PC-9 (cell line): ENCODE results near the gene CSN3. TPM values are rescaled to one million over a fixed set of nuclear protein-coding genes. Genes with fewer than 3 reads are reported as not detected.
"Not testable (repeated sequence)": the region's sequence is repeated elsewhere in the genome, so short reads cannot be mapped to it uniquely, and the experiment has no call there.

ENCODE experiments used
- Bru-seq: library from RNA; stranded (reverse); fragments of 400-500 nt; gene quantifications from one replicate; lab custom pipeline; 2021; lab: Mats Ljungman, UMichigan
- BruChase-seq, 2 experiments: library from RNA; stranded (reverse); fragments of 400-500 nt; gene quantifications; one replicate each; lab custom pipeline; 2021; lab: Mats Ljungman, UMichigan
- BruUV-seq: library from RNA; stranded (reverse); fragments of 400-500 nt; replicated peaks from 2 replicates; lab custom pipeline; 2021; lab: Mats Ljungman, UMichigan
- CTCF ChIA-PET: fragments of 300-600 bp; sonication (Branson Sonifier 250); formaldehyde crosslinking; loops from one replicate; lab custom pipeline; 2022; ENCODE audit warnings: antibody characterized with exemption; lab: Charles Lee
- POLR2A ChIA-PET: fragments of 300-600 bp; sonication (Branson Sonifier 250); formaldehyde crosslinking; loops from one replicate; lab custom pipeline; 2022; ENCODE audit warnings: antibody characterized with exemption; ENCODE audit not compliant: unreplicated experiment; lab: Charles Lee
- DNase-seq, 2 experiments: peaks; one replicate each; pipeline versions ENCODE4 v3.0.0 to v3.0.0-alpha.2; 2015 to 2022; ENCODE audit warnings: mixed read lengths in 1 of 2
- H2AFZ ChIP-seq: fragments of 200-600 bp; sonication (generic); 2 replicates; pipeline ENCODE4 v1.8.1; 2017; ENCODE audit warnings: antibody characterized with exemption
- H3F3A ChIP-seq: fragments of 200-600 bp; sonication (generic); 2 replicates; pipeline ENCODE4 v1.8.1; 2017; ENCODE audit warnings: antibody characterized with exemption, mild to moderate bottlenecking, low read depth; ENCODE audit not compliant: insufficient read depth
- H3K27ac ChIP-seq: fragments of 200-600 bp; sonication (generic); 2 replicates; pipeline ENCODE4 v1.6.1; 2016; ENCODE audit warnings: mixed run types
- H3K27me3 ChIP-seq: fragments of 200-600 bp; sonication (generic); 2 replicates; pipeline ENCODE4 v1.6.1; 2016; ENCODE audit warnings: low read depth, mixed run types; ENCODE audit not compliant: insufficient read depth
- H3K36me3 ChIP-seq: fragments of 200-600 bp; sonication (generic); 2 replicates; pipeline ENCODE4 v1.6.1; 2016; ENCODE audit warnings: low read depth, mixed run types
- H3K4me1 ChIP-seq: fragments of 200-600 bp; sonication (generic); replicated peaks from 2 replicates; pipeline ENCODE4 v1.6.1; 2016; ENCODE audit warnings: mixed run types; ENCODE audit not compliant: insufficient read depth
- H3K4me2 ChIP-seq: fragments of 200-600 bp; sonication (generic); 2 replicates; pipeline ENCODE4 v1.6.1; 2017; ENCODE audit warnings: mixed run types
- H3K4me3 ChIP-seq: fragments of 200-600 bp; sonication (generic); 2 replicates; pipeline ENCODE4 v1.6.1; 2016; ENCODE audit warnings: mixed run types
- H3K79me2 ChIP-seq: fragments of 200-600 bp; sonication (generic); 2 replicates; pipeline ENCODE4 v1.6.1; 2017; ENCODE audit warnings: low read depth, mixed run types
- H3K9me2 ChIP-seq: fragments of 200-600 bp; sonication (generic); 2 replicates; pipeline ENCODE4 v1.8.1; 2017; ENCODE audit warnings: mild to moderate bottlenecking; ENCODE audit not compliant: insufficient read depth
- H3K9me3 ChIP-seq: fragments of 200-600 bp; sonication (generic); 2 replicates; pipeline ENCODE4 v1.8.1; 2016; ENCODE audit warnings: low read depth; ENCODE audit not compliant: insufficient read depth
- H4K20me1 ChIP-seq: fragments of 200-600 bp; sonication (generic); 2 replicates; pipeline ENCODE4 v1.8.1; 2017; ENCODE audit not compliant: insufficient read depth
- CTCF ChIP-seq: fragments of 200-600 bp; sonication (generic); conservative IDR thresholded peaks from 2 replicates; pipeline ENCODE4 v1.6.1; 2017; ENCODE audit warnings: mixed run types, antibody characterized with exemption, mild to moderate bottlenecking, moderate library complexity
- EZH2 ChIP-seq: fragments of 200-600 bp; sonication (generic); IDR thresholded peaks from 2 replicates; pipeline ENCODE4 v1.8.0; 2017; ENCODE audit warnings: antibody characterized with exemption, low read depth
- intact Hi-C: fragments of 100-400 bp; cut with micrococcal nuclease; formaldehyde crosslinking; loops from one replicate; pipeline ENCODE4 v1.10.0; 2022; ENCODE audit not compliant: unreplicated experiment
- long read RNA-seq: library from polyadenylated mRNA; stranded (forward); transcript quantifications from one replicate; pipeline ENCODE4 v2.0.0, GENCODE V29; 2022
- total RNA-seq: library from RNA; stranded (reverse); gene quantifications from 2 replicates; pipeline ENCODE4 v1.2.3, GENCODE V29; 2021

CSN3 gene
- total RNA-seq (not detected in 2 replicates), Bru-seq, nascent RNA (not detected), BruChase-seq, experiment 1, labeled RNA remaining after a 2-hour chase (not detected), BruChase-seq, experiment 2, labeled RNA remaining after a 6-hour chase (not detected)
- long read RNA-seq, result 0 reads

- H3K9me3 ChIP-seq, POLR2A ChIA-PET, H2AFZ ChIP-seq, intact Hi-C loops, H3F3A ChIP-seq, H3K4me3 ChIP-seq, CTCF ChIA-PET, H3K4me2 ChIP-seq, H3K27ac ChIP-seq, H3K36me3 ChIP-seq, H4K20me1 ChIP-seq, H3K27me3 ChIP-seq, H3K9me2 ChIP-seq, H3K4me1 ChIP-seq, DNase-seq, BruUV-seq, H3K79me2 ChIP-seq: not testable (repeated sequence)
These were observed at the start of gene CSN3 for GRCh38 chr4:70242297-70242696. TSS of gene CSN3 (plus strand) at chr4:70242597. CDS start at chr4:70244820, 2,223 bp downstream.

- no peaks in the 10 kb centered on the region for H3K9me3 ChIP-seq
- CTCF ChIA-PET, result no interaction called here
These were observed 49.5 kb upstream of the CSN3 start for GRCh38 chr4:70192895-70193294.

GRCh38 chr4:70195425-70195824, 47.0 kb upstream of the CSN3 start, which contains the start of gene ODAM:
TSS of gene ODAM (plus strand) at chr4:70195725. CDS start at chr4:70196544, 819 bp downstream.
- DNase-seq, result no peak
- intact Hi-C loops, result no loop called here

More at GRCh38 chr4:70192895-70193294, 49.5 kb upstream of the CSN3 start:
- H2AFZ ChIP-seq, result no peak overlapping the region
- no peaks in the 10 kb centered on the region for H3K9me2 ChIP-seq
- POLR2A ChIA-PET, result no interaction called here
- H3K27ac ChIP-seq, result no peak overlapping the region
- no peaks in the 10 kb centered on the region for H3F3A ChIP-seq
- H3K36me3 ChIP-seq, result no peaks in the 10 kb centered on the region
- DNase-seq, result no peak
- H3K27me3 ChIP-seq, result no peaks in the 10 kb centered on the region
- no TSS peak for BruUV-seq
- H3K79me2 ChIP-seq, result no peaks in the 10 kb centered on the region
- no peak overlapping the region for H3K4me3 ChIP-seq
- no peaks in the 10 kb centered on the region for H4K20me1 ChIP-seq
- no peak for TF ChIP-seq EZH2
- no peak for TF ChIP-seq CTCF
- no peaks in the 10 kb centered on the region for H3K4me1 ChIP-seq
- H3K4me2 ChIP-seq, result no peak overlapping the region
- intact Hi-C loops, result no loop called here

More at GRCh38 chr4:70195425-70195824, 47.0 kb upstream of the CSN3 start, which contains the start of gene ODAM:
- Histone ChIP-seq H3K4me1 (no peaks in the 10 kb centered on the region), H3K27ac (no peak within 1 kb of the TSS), H3K79me2 (no peaks in the 10 kb centered on the region), H3F3A (no peaks in the 10 kb centered on the region), H3K4me3 (no peak within 1 kb of the TSS), H2AFZ (no peak within 1 kb of the TSS), H4K20me1 (no peaks in the 10 kb centered on the region), H3K4me2 (no peak within 1 kb of the TSS), H3K36me3 (no peaks in the 10 kb centered on the region), H3K9me2 (no peaks in the 10 kb centered on the region), H3K27me3 (no peaks in the 10 kb centered on the region), H3K9me3 (no peaks in the 10 kb centered on the region)
- ChIA-PET CTCF (no interaction called here), POLR2A (no interaction called here)
- no peak for TF ChIP-seq CTCF
- no peak for TF ChIP-seq EZH2
- no TSS peak for BruUV-seq
